Panc1 (cell line): Measurements from ENCODE around the gene GPR31. TPM values are rescaled to one million over a fixed set of nuclear protein-coding genes. Genes with fewer than 3 reads are reported as not detected.

Source experiments
- ATAC-seq: fragments of 200-7000 bp; cut with Tn5 transposase; 2 replicates; pipeline ENCODE4 v1.9.1; 2020; ENCODE audit warnings: mild to moderate bottlenecking, moderate library complexity
- BruUV-seq: library from RNA; stranded (reverse); fragments of 400-500 nt; replicated peaks from 2 replicates; lab custom pipeline; 2021; lab: Mats Ljungman, UMichigan
- CTCF ChIA-PET: fragments of 300-600 bp; sonication (Branson Sonifier 250); formaldehyde crosslinking; loops from one replicate; lab custom pipeline; 2022; ENCODE audit warnings: antibody characterized with exemption; lab: Charles Lee
- POLR2A ChIA-PET: fragments of 300-600 bp; sonication (Branson Sonifier 250); formaldehyde crosslinking; loops from one replicate; lab custom pipeline; 2022; ENCODE audit warnings: antibody characterized with exemption; lab: Charles Lee
- DNase-seq: peaks from one replicate; pipeline ENCODE4 v3.0.0-alpha.2; 2010; ENCODE audit warnings: low read depth, low spot score
- H3K27ac ChIP-seq: 2 replicates; pipeline ENCODE4 v1.5.1; 2011; ENCODE audit warnings: mild to moderate bottlenecking, low read length, inconsistent platforms
- H3K27me3 ChIP-seq: fragments of 200-500 bp; sonication (Bioruptor generic); 2 replicates; pipeline ENCODE4 v1.6.0; 2014; ENCODE audit warnings: low read length, inconsistent platforms; ENCODE audit not compliant: control insufficient read depth, insufficient read depth
- H3K36me3 ChIP-seq: fragments of 200-500 bp; sonication (Bioruptor generic); 2 replicates; pipeline ENCODE4 v1.5.1; 2014; ENCODE audit warnings: inconsistent platforms, mild to moderate bottlenecking, low read length, moderate library complexity; ENCODE audit not compliant: control insufficient read depth, insufficient read depth
- H3K4me1 ChIP-seq: 2 replicates; pipeline ENCODE4 v1.5.1; 2011; ENCODE audit warnings: inconsistent platforms, mild to moderate bottlenecking, low read length, moderate library complexity; ENCODE audit not compliant: control insufficient read depth, insufficient read depth
- H3K4me3 ChIP-seq, 2 experiments: 2 replicates each; pipeline ENCODE4 v1.5.1; 2011 to 2012; ENCODE audit warnings: low read depth in 2 of 2, low read length in 2 of 2, mild to moderate bottlenecking in 2 of 2, inconsistent platforms in 1 of 2, moderate library complexity in 1 of 2
- H3K9me3 ChIP-seq: fragments of 200-500 bp; sonication (Bioruptor generic); 2 replicates; pipeline ENCODE4 v1.5.1; 2014; ENCODE audit warnings: low read depth, mild to moderate bottlenecking, inconsistent platforms, low read length, moderate library complexity; ENCODE audit not compliant: control insufficient read depth, insufficient read depth
- POLR2AphosphoS5 ChIP-seq: IDR thresholded peaks from 2 replicates; pipeline ENCODE4 v1.6.1; 2012; ENCODE audit warnings: mild to moderate bottlenecking, low read depth, low read length, moderate library complexity
- SIN3A ChIP-seq: IDR thresholded peaks from 2 replicates; pipeline ENCODE4 v1.6.1; 2012; ENCODE audit warnings: low read depth, mild to moderate bottlenecking, low read length, moderate library complexity, borderline replicate concordance; ENCODE audit not compliant: insufficient read depth
- TCF7L2 ChIP-seq: IDR thresholded peaks from 2 replicates; pipeline ENCODE4 v1.6.1; 2011; ENCODE audit warnings: mild to moderate bottlenecking, low read depth, low read length, inconsistent platforms
- in situ Hi-C: cut with HindIII; loops from 2 replicates; pipeline ENCODE4 v1.10.0; 2016; ENCODE audit warnings: low sequenced_read_pairs, low pct_unique_long_range_greater_than_20kb
- intact Hi-C: fragments of 100-400 bp; cut with micrococcal nuclease; formaldehyde crosslinking; loops from one replicate; pipeline ENCODE4 v1.10.0; 2022; ENCODE audit not compliant: unreplicated experiment
- total RNA-seq: library from RNA; stranded (reverse); gene quantifications from one replicate; pipeline ENCODE4 v1.2.1, GENCODE V29; 2021; ENCODE audit not compliant: unreplicated experiment
- TF ChIP-seq, protein P1 (sequence below), 2 experiments: IDR thresholded peaks; 2 replicates each; pipeline ENCODE4 v1.6.1; 2011 to 2012; ENCODE audit warnings: low read depth in 2 of 2, control low read depth in 1 of 2, low read length in 1 of 2, mild to moderate bottlenecking in 1 of 2, moderate library complexity in 1 of 2; ENCODE audit not compliant: insufficient read depth in 1 of 2
- TF ChIP-seq, protein P2 (sequence below): fragments of 450-650 bp; IDR thresholded peaks from 2 replicates; pipeline ENCODE4 v1.5.1; 2017; ENCODE audit warnings: mild to moderate bottlenecking

GPR31 gene
- total RNA-seq, 1 experiment from 2014 or later = not detected

DNA sequence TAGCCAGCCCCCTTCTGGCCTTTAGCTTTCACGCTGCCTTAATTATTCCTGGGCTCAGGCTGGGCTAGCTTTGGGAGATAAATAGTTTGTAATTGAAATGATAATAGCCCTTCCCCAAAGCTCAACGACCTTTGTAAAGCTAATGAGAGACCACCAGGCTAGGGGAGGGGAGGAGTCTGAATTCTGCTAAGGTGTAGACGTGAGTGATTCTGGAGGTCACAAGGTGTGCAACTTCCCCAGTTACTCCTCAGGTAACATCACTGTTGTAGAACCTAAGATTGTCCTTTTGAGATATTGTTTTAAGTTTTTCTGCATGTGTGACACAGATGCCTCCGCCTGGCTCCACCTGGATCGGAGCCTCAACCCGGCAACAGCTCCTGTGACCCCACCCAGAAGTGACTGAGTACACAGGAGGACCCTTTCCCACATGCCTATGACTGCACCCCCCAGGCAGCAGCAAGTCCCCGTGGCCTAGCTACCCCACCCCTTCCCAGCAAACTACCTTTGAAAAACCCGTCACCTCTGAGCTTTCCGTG lies 5.8 kb upstream of the GPR31 start:
- intact Hi-C loops (no loop called here), in situ Hi-C loops (no loop called here)
- Histone ChIP-seq H3K4me1 (no peaks in the 10 kb centered on the region), H3K27me3 (peaks cover 19% of the 10 kb centered on the region; the same call in 1 of the 2 replicates), H3K9me3 (no peaks in the 10 kb centered on the region), H3K4me3 (no peak overlapping the region), H3K27ac (no peak overlapping the region), H3K36me3 (no peaks in the 10 kb centered on the region)
- TF ChIP-seq POLR2AphosphoS5 (no peak), SIN3A (no peak), TCF7L2 (no peak)
- ATAC-seq (no peak), DNase-seq (no peak)
- ChIA-PET POLR2A (no interaction called here), CTCF (interaction anchor here (0.6 kb wide), 1 partner anchor 332 kb away, joined by 3 read pairs; no protein-coding TSS in a partner anchor)
- no TSS peak for BruUV-seq

DNA sequence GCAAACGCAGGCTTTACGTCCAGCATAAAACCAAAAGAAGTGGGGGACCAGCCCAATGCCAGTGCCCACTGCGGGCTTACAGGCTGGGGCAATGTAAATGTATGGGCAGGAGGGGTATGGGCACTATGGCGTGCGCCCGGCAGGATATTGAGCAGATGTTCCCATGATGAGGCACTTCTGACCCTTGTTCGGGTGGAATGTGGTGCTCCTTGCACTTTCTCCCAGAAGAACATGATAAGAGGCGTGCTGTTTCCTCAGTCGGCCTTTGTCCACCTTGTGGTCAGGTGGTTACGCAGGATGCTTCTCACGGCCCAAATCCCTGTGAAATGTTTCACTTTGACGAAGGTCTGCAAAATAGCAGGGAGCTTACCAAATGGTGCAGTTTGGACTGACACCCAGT lies 4.8 kb upstream of the GPR31 start:
- intact Hi-C loops = no loop called here
- ATAC-seq = no peak
- in situ Hi-C loops = no loop called here
- ChIA-PET CTCF (interaction anchor here (0.6 kb wide), 1 partner anchor 121 kb away, joined by 3 read pairs; no protein-coding TSS in a partner anchor), POLR2A (no interaction called here)
- no TSS peak for BruUV-seq
- TF ChIP-seq SIN3A (no peak), TCF7L2 (no peak), POLR2AphosphoS5 (no peak)
- TF ChIP-seq, protein P1, sequence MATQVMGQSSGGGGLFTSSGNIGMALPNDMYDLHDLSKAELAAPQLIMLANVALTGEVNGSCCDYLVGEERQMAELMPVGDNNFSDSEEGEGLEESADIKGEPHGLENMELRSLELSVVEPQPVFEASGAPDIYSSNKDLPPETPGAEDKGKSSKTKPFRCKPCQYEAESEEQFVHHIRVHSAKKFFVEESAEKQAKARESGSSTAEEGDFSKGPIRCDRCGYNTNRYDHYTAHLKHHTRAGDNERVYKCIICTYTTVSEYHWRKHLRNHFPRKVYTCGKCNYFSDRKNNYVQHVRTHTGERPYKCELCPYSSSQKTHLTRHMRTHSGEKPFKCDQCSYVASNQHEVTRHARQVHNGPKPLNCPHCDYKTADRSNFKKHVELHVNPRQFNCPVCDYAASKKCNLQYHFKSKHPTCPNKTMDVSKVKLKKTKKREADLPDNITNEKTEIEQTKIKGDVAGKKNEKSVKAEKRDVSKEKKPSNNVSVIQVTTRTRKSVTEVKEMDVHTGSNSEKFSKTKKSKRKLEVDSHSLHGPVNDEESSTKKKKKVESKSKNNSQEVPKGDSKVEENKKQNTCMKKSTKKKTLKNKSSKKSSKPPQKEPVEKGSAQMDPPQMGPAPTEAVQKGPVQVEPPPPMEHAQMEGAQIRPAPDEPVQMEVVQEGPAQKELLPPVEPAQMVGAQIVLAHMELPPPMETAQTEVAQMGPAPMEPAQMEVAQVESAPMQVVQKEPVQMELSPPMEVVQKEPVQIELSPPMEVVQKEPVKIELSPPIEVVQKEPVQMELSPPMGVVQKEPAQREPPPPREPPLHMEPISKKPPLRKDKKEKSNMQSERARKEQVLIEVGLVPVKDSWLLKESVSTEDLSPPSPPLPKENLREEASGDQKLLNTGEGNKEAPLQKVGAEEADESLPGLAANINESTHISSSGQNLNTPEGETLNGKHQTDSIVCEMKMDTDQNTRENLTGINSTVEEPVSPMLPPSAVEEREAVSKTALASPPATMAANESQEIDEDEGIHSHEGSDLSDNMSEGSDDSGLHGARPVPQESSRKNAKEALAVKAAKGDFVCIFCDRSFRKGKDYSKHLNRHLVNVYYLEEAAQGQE (IDR thresholded peaks at IDR 0.05; ENCODE audit: insufficient read depth in 1 of 2, low read depth in 2 of 2, low read length in 1 of 2) = no peak
- TF ChIP-seq, protein P2, sequence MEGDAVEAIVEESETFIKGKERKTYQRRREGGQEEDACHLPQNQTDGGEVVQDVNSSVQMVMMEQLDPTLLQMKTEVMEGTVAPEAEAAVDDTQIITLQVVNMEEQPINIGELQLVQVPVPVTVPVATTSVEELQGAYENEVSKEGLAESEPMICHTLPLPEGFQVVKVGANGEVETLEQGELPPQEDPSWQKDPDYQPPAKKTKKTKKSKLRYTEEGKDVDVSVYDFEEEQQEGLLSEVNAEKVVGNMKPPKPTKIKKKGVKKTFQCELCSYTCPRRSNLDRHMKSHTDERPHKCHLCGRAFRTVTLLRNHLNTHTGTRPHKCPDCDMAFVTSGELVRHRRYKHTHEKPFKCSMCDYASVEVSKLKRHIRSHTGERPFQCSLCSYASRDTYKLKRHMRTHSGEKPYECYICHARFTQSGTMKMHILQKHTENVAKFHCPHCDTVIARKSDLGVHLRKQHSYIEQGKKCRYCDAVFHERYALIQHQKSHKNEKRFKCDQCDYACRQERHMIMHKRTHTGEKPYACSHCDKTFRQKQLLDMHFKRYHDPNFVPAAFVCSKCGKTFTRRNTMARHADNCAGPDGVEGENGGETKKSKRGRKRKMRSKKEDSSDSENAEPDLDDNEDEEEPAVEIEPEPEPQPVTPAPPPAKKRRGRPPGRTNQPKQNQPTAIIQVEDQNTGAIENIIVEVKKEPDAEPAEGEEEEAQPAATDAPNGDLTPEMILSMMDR = no peak
- no peaks in the 10 kb centered on the region for H3K36me3 ChIP-seq
- no peaks in the 10 kb centered on the region for H3K4me1 ChIP-seq
- no peak overlapping the region for H3K4me3 ChIP-seq
- H3K27me3 ChIP-seq = peaks cover 22% of the 10 kb centered on the region
- no peak overlapping the region for H3K27ac ChIP-seq
- no peaks in the 10 kb centered on the region for H3K9me3 ChIP-seq
- no peak for DNase-seq

DNA sequence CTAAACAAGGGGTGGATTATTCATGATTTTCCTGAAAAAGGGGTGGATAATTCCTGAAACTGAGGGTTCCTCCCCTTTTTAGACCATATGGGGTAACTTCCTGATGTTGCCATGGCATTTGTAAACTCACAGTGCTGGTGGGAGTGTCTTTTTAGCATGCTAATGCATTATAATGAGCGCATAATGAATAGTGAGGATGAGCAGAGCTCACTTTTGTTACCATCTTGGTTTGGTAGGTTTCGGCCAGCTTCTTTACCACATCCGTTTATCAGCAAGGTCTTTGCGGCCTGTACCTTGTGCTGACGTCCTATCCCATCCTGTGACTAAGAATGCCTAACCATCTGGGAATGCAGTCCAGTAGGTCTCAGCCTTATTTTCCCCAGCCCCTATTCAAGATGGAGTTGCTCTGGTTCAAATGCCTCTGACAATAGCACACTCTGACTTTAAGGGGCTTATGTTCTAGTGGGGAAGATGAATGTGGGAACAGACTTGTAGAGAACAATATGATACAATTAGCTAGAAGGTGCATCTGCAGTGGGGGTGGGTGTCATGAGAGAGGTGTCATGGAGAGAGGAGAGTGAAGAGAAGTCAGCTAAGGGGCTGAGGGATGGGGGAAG lies 4.2 kb upstream of the GPR31 start:
- intact Hi-C loops = no loop called here
- Histone ChIP-seq H3K27ac (no peak overlapping the region), H3K36me3 (no peaks in the 10 kb centered on the region), H3K9me3 (no peaks in the 10 kb centered on the region), H3K4me1 (no peaks in the 10 kb centered on the region), H3K27me3 (peaks cover 22% of the 10 kb centered on the region), H3K4me3 (no peak overlapping the region)
- CTCF ChIA-PET = no interaction called here
- in situ Hi-C loops = no loop called here
- no TSS peak for BruUV-seq
- POLR2A ChIA-PET = no interaction called here
- DNase-seq (no peak), ATAC-seq (no peak)
- TF ChIP-seq, protein P1 (IDR thresholded peaks at IDR 0.05; ENCODE audit: insufficient read depth in 1 of 2, low read depth in 2 of 2, low read length in 1 of 2) = no peak
- TF ChIP-seq SIN3A = no peak
- TF ChIP-seq, protein P2 = no peak
- no peak for TF ChIP-seq TCF7L2
- no peak for TF ChIP-seq POLR2AphosphoS5
